ENCODE results near the gene TSBP1.
A peak's percentile ranks its signal among the peaks of the same experiment; 100 is the strongest.

TSBP1 gene

GRCh38 chr6:32371803-32372202 lies at the start of gene TSBP1:
TSS of gene TSBP1 (minus strand) at chr6:32371903. CDS start at chr6:32371706, 197 bp downstream.
- DNase-seq, result no peak

- no peak for DNase-seq
Observed at GRCh38 chr6:32416036-32416435, 44.3 kb upstream of the TSBP1 start.

- peak; percentile 79 for DNase-seq
Observed at GRCh38 chr6:32415521-32416019, 43.9 kb upstream of the TSBP1 start.

- peak; percentile 81 for DNase-seq
Observed at GRCh38 chr6:32413427-32414047, 41.8 kb upstream of the TSBP1 start.

- no peak for DNase-seq
Observed at GRCh38 chr6:32411566-32412327, 40.0 kb upstream of the TSBP1 start.

- DNase-seq, result no peak
Observed at GRCh38 chr6:32410906-32411305, 39.2 kb upstream of the TSBP1 start.

GRCh38 chr6:32406857-32407256 lies 35.2 kb upstream of the TSBP1 start, which contains the start of gene BTNL2:
TSS of gene BTNL2 (minus strand) at chr6:32407181. CDS start at chr6:32407123, 58 bp downstream.
- no peak for DNase-seq

GRCh38 chr6:32406197-32406596 lies 34.5 kb upstream of the TSBP1 start:
- DNase-seq, result no peak

GRCh38 chr6:32405656-32406055 lies 34.0 kb upstream of the TSBP1 start:
- no peak for DNase-seq

- DNase-seq, result no peak
Observed at GRCh38 chr6:32402812-32403211, 31.1 kb upstream of the TSBP1 start.

GRCh38 chr6:32401284-32401963 lies 29.7 kb upstream of the TSBP1 start:
- DNase-seq, result no peak

- DNase-seq, result no peak
Observed at GRCh38 chr6:32397252-32397920, 25.7 kb upstream of the TSBP1 start.

GRCh38 chr6:32396028-32396427 lies 24.3 kb upstream of the TSBP1 start:
- DNase-seq, result no peak

GRCh38 chr6:32393665-32394420 lies 22.1 kb upstream of the TSBP1 start:
- DNase-seq, result no peak

- no peak for DNase-seq
Observed at GRCh38 chr6:32391505-32391904, 19.8 kb upstream of the TSBP1 start.

GRCh38 chr6:32387589-32388340 lies 16.1 kb upstream of the TSBP1 start:
- DNase-seq, result no peak

GRCh38 chr6:32386040-32386439 lies 14.3 kb upstream of the TSBP1 start:
- DNase-seq, result no peak

GRCh38 chr6:32382757-32383420 lies 11.2 kb upstream of the TSBP1 start:
- no peak for DNase-seq

- no peak for DNase-seq
Observed at GRCh38 chr6:32379545-32379944, 7.8 kb upstream of the TSBP1 start.

- DNase-seq, result no peak
Observed at GRCh38 chr6:32375739-32376529, 4.2 kb upstream of the TSBP1 start.
